ENCODE data around the gene CACNA1C.

Gene CACNA1C

GRCh38 chr12:2648406-2648805, 595.6 kb downstream of the CACNA1C start:
- no peak for DNase-seq (ENCODE audit: low spot score)

GRCh38 chr12:2649201-2650030, 596.6 kb downstream of the CACNA1C start:
- peak; percentile 48 for DNase-seq (ENCODE audit: low spot score)

GRCh38 chr12:2650261-2651067, 597.7 kb downstream of the CACNA1C start:
- DNase-seq (ENCODE audit: low spot score), result no peak

GRCh38 chr12:2651068-2651965, 598.5 kb downstream of the CACNA1C start:
- DNase-seq (ENCODE audit: low spot score), result no peak

- no peak for DNase-seq (ENCODE audit: low spot score)
Observed at GRCh38 chr12:2652011-2652400, 599.2 kb downstream of the CACNA1C start.

- no peak for DNase-seq (ENCODE audit: low spot score)
Observed at GRCh38 chr12:2652401-2653081, 599.8 kb downstream of the CACNA1C start.

GRCh38 chr12:2653461-2653965, 600.7 kb downstream of the CACNA1C start:
- no peak for DNase-seq (ENCODE audit: low spot score)

GRCh38 chr12:2654311-2654710, 601.5 kb downstream of the CACNA1C start:
- DNase-seq (ENCODE audit: low spot score), result no peak

- no peak for DNase-seq (ENCODE audit: low spot score)
Observed at GRCh38 chr12:2654741-2655140, 602.0 kb downstream of the CACNA1C start.

GRCh38 chr12:2662524-2662923, 609.7 kb downstream of the CACNA1C start:
- DNase-seq (ENCODE audit: low spot score), result no peak

- DNase-seq (ENCODE audit: low spot score), result no peak
Observed at GRCh38 chr12:2664721-2665577, 612.2 kb downstream of the CACNA1C start.

GRCh38 chr12:2666411-2666810, 613.6 kb downstream of the CACNA1C start:
- DNase-seq (ENCODE audit: low spot score), result no peak

GRCh38 chr12:2666846-2667245, 614.1 kb downstream of the CACNA1C start:
- DNase-seq (ENCODE audit: low spot score), result no peak

- DNase-seq (ENCODE audit: low spot score), result no peak
Observed at GRCh38 chr12:2667716-2668440, 615.1 kb downstream of the CACNA1C start.

GRCh38 chr12:2668816-2669215, 616.0 kb downstream of the CACNA1C start:
- DNase-seq (ENCODE audit: low spot score), result no peak

- DNase-seq (ENCODE audit: low spot score), result no peak
Observed at GRCh38 chr12:2669560-2669959, 616.8 kb downstream of the CACNA1C start.

GRCh38 chr12:2672863-2673262, 620.1 kb downstream of the CACNA1C start:
- DNase-seq (ENCODE audit: low spot score), result no peak

- no peak for DNase-seq (ENCODE audit: low spot score)
Observed at GRCh38 chr12:2673966-2674810, 621.4 kb downstream of the CACNA1C start.

- DNase-seq (ENCODE audit: low spot score), result no peak
Observed at GRCh38 chr12:2675776-2676175, 623.0 kb downstream of the CACNA1C start.
